HCT116 (cell line): ENCODE results near the gene STPG2. TPM values are rescaled to one million over a fixed set of nuclear protein-coding genes. Genes with fewer than 3 reads are reported as not detected.

Source experiments
- ATAC-seq: fragments of 200-7000 bp; cut with Tn5 transposase; 2 replicates; pipeline ENCODE4 v1.9.1; 2020; ENCODE audit warnings: mild to moderate bottlenecking, moderate library complexity
- BruUV-seq: library from RNA; stranded (reverse); fragments of 400-500 nt; replicated peaks from 2 replicates; lab custom pipeline; 2021; lab: Mats Ljungman, UMichigan
- CTCF ChIA-PET: fragments of 300-600 bp; sonication (Branson Sonifier 250); formaldehyde crosslinking; loops from one replicate; lab custom pipeline; 2021; ENCODE audit warnings: antibody characterized with exemption; lab: Charles Lee
- POLR2A ChIA-PET: fragments of 300-600, 350-600 bp; sonication (Branson Sonifier 250); formaldehyde crosslinking; loops from one replicate; lab custom pipeline; 2021; ENCODE audit warnings: antibody characterized with exemption; lab: Charles Lee
- RAD21 ChIA-PET, 2 experiments: fragments of 300-600 bp; sonication (Branson Sonifier 250); formaldehyde crosslinking; loops; one replicate each; lab custom pipeline; 2023; ENCODE audit warnings: low total read pairs in 2 of 2; ENCODE audit not compliant: uncharacterized antibody in 2 of 2, unreplicated experiment in 2 of 2, low non-redundant PET in 1 of 2; lab: Charles Lee
- DNase-seq: peaks from one replicate; pipeline ENCODE4 v3.0.0-alpha.2; 2010; ENCODE audit warnings: low read depth, low spot score
- H2AFZ ChIP-seq: fragments of 200-600 bp; shearing (Covaris generic), sonication (generic); 2 replicates; pipeline ENCODE4 v1.6.1; 2017; ENCODE audit warnings: low read depth, mixed run types, mixed read lengths, antibody characterized with exemption, low read length; ENCODE audit not compliant: poor library complexity, severe bottlenecking
- H3K27ac ChIP-seq: 2 replicates; pipeline ENCODE4 v1.5.1; 2012; ENCODE audit warnings: low read depth, low read length
- H3K27me3 ChIP-seq: fragments of 200-600 bp; sonication (generic); 2 replicates; pipeline ENCODE4 v1.6.1; 2016; ENCODE audit warnings: mixed run types, low read length, mixed read lengths; ENCODE audit not compliant: insufficient read depth
- H3K36me3 ChIP-seq, 2 experiments: fragments of 200-500 bp in 1 of 2; fragments of 200-600 bp in 1 of 2; sonication (Bioruptor generic) in 1 of 2; sonication (generic) in 1 of 2; 2 replicates each; pipeline versions ENCODE4 v1.5.1 to v1.6.1; 2014 to 2016; ENCODE audit warnings: low read length in 2 of 2, inconsistent platforms in 1 of 2, mixed read lengths in 1 of 2, mixed run types in 1 of 2; ENCODE audit not compliant: insufficient read depth in 2 of 2, control insufficient read depth in 1 of 2
- H3K4me1 ChIP-seq, 2 experiments: fragments of 200-600 bp in 1 of 2; sonication (generic) in 1 of 2; 2 replicates each; pipeline versions ENCODE4 v1.5.1 to v1.6.1; 2012 to 2017; ENCODE audit warnings: low read length in 2 of 2, inconsistent platforms in 1 of 2, mild to moderate bottlenecking in 1 of 2, mixed read lengths in 1 of 2, mixed run types in 1 of 2, moderate library complexity in 1 of 2; ENCODE audit not compliant: insufficient read depth in 2 of 2, control insufficient read depth in 1 of 2
- H3K4me2 ChIP-seq: fragments of 200-600 bp; sonication (generic); 2 replicates; pipeline ENCODE4 v1.6.1; 2017; ENCODE audit warnings: mixed run types, low read length, mixed read lengths
- H3K4me3 ChIP-seq, 2 experiments: fragments of 200-600 bp in 1 of 2; sonication (generic) in 1 of 2; replicated peaks in 1 of 2; 2 replicates each; pipeline ENCODE4 v1.5.1; 2011 to 2016; ENCODE audit warnings: low read length in 2 of 2, control low read depth in 1 of 2, low read depth in 1 of 2, mild to moderate bottlenecking in 1 of 2, mixed read lengths in 1 of 2, mixed run types in 1 of 2
- H3K79me2 ChIP-seq: fragments of 200-600 bp; sonication (generic); 2 replicates; pipeline ENCODE4 v1.6.1; 2017; ENCODE audit warnings: mild to moderate bottlenecking, mixed run types, low read length, moderate library complexity, mixed read lengths; ENCODE audit not compliant: insufficient read depth
- H3K9ac ChIP-seq: fragments of 200-600 bp; sonication (generic); 2 replicates; pipeline ENCODE4 v1.6.1; 2016; ENCODE audit warnings: low read length, mixed read lengths
- H3K9me2 ChIP-seq: fragments of 200-600 bp; sonication (generic), shearing (Covaris generic); 2 replicates; pipeline ENCODE4 v1.6.1; 2017; ENCODE audit warnings: mixed run types, mild to moderate bottlenecking, moderate library complexity; ENCODE audit not compliant: insufficient read depth
- H3K9me3 ChIP-seq, 2 experiments: fragments of 200-500 bp in 1 of 2; fragments of 200-600 bp in 1 of 2; sonication (Bioruptor generic) in 1 of 2; sonication (generic) in 1 of 2; 2 replicates each; pipeline ENCODE4 v1.6.1; 2014 to 2017; ENCODE audit warnings: low read length in 2 of 2, mixed read lengths in 2 of 2, inconsistent platforms in 1 of 2, low read depth in 1 of 2, mild to moderate bottlenecking in 1 of 2, mixed run types in 1 of 2, moderate library complexity in 1 of 2; ENCODE audit not compliant: control insufficient read depth in 1 of 2, insufficient read depth in 1 of 2
- H4K20me1 ChIP-seq: fragments of 200-600 bp; sonication (generic), shearing (Covaris generic); 2 replicates; pipeline ENCODE4 v1.6.1; 2017; ENCODE audit warnings: mixed run types, mild to moderate bottlenecking, moderate library complexity; ENCODE audit not compliant: insufficient read depth
- CBX3 ChIP-seq: IDR thresholded peaks from 2 replicates; pipeline ENCODE4 v1.6.1; 2012; ENCODE audit warnings: low read depth
- CEBPB ChIP-seq: IDR thresholded peaks from 2 replicates; pipeline ENCODE4 v1.6.1; 2012; ENCODE audit warnings: low read depth
- EZH2 ChIP-seq: fragments of 200-600 bp; sonication (generic); IDR thresholded peaks from 2 replicates; pipeline ENCODE4 v1.6.1; 2017; ENCODE audit warnings: antibody characterized with exemption, mixed run types
- MAX ChIP-seq: IDR thresholded peaks from 2 replicates; pipeline ENCODE4 v1.6.1; 2012
- RAD21 ChIP-seq: IDR thresholded peaks from 2 replicates; pipeline ENCODE4 v1.6.1; 2012; ENCODE audit warnings: low read depth, mild to moderate bottlenecking
- SIN3A ChIP-seq: IDR thresholded peaks from 2 replicates; pipeline ENCODE4 v1.6.1; 2012; ENCODE audit warnings: low read depth
- SP1 ChIP-seq: IDR thresholded peaks from 2 replicates; pipeline ENCODE4 v1.6.1; 2012; ENCODE audit warnings: low read depth
- SRF ChIP-seq: IDR thresholded peaks from 2 replicates; pipeline ENCODE4 v1.6.1; 2012; ENCODE audit warnings: low read depth
- TCF7L2 ChIP-seq: IDR thresholded peaks from 2 replicates; pipeline ENCODE4 v1.7.0; 2011; ENCODE audit warnings: borderline replicate concordance, inconsistent platforms; ENCODE audit not compliant: insufficient read depth, insufficient read length; ENCODE audit errors: extremely low read depth
- YY1 ChIP-seq: IDR thresholded peaks from 2 replicates; pipeline ENCODE4 v1.6.1; 2011; ENCODE audit warnings: low read length, low read depth, moderate library complexity, mild to moderate bottlenecking; ENCODE audit not compliant: insufficient replicate concordance; ENCODE audit errors: extremely low read depth
- ZBTB33 ChIP-seq: IDR thresholded peaks from 2 replicates; pipeline ENCODE4 v1.6.1; 2011; ENCODE audit warnings: mild to moderate bottlenecking, low read length, moderate library complexity; ENCODE audit not compliant: insufficient replicate concordance; ENCODE audit errors: extremely low read depth
- ZFX ChIP-seq: fragments of 450-650 bp; IDR thresholded peaks from 2 replicates; pipeline ENCODE4 v1.6.1; 2017
- intact Hi-C: fragments of 100-400 bp; cut with micrococcal nuclease; formaldehyde crosslinking; loops from 2 replicates; pipeline ENCODE4 v1.10.0; 2022
- total RNA-seq: library from RNA; stranded (reverse); gene quantifications from one replicate; pipeline ENCODE4 v1.2.1, GENCODE V29; 2021; ENCODE audit not compliant: unreplicated experiment

STPG2 gene
- total RNA-seq, 1 experiment from 2014 or later: not detected

GRCh38 chr4:98046665-98047064, 96.6 kb downstream of the STPG2 start (continued):
- TF ChIP-seq ZBTB33: no peak

- POLR2A ChIA-PET: no interaction called here
- ATAC-seq: no peak
- BruUV-seq: no TSS peak
Observed at GRCh38 chr4:98030059-98030458, 113.2 kb downstream of the STPG2 start.

GRCh38 chr4:98027827-98028226, 115.4 kb downstream of the STPG2 start:
- intact Hi-C loops: no loop called here
- Histone ChIP-seq H4K20me1 (no peaks in the 10 kb centered on the region; the same call in 1 of the 2 replicates), H3K4me2 (peak overlapping the region; percentile 34; the same call in 1 of the 2 replicates), H3K79me2 (no peaks in the 10 kb centered on the region), H3K9me3 (no peaks in the 10 kb centered on the region; a peak in 1 of 4 replicates), H2AFZ (peak overlapping the region; percentile 94), H3K4me1 (peaks cover 3 to 8% of the 10 kb centered on the region in 2 experiments; a peak in 3 of 4 replicates), H3K27ac (no peak overlapping the region), H3K27me3 (no peaks in the 10 kb centered on the region), H3K36me3 (no peaks in the 10 kb centered on the region), H3K4me3 (no peak overlapping the region), H3K9ac (no peak overlapping the region), H3K9me2 (no peaks in the 10 kb centered on the region; the same call in 1 of the 2 replicates)
- ATAC-seq (peak; percentile 98), DNase-seq (peak; percentile 64)
- ChIA-PET RAD21 (no interaction called here), POLR2A (no interaction called here), CTCF (interaction anchor here (0.9 to 2.5 kb wide), 6 partner anchors 13 to 115 kb away, joined by 3 to 13 read pairs (median 4); partner anchors contain the start of gene STPG2)
- BruUV-seq: no TSS peak
- TF ChIP-seq TCF7L2 (peak; percentile 15), CBX3 (peak; percentile 41; the same call in 1 of the 2 replicates), RAD21 (peak; percentile 39), SIN3A (no peak), SP1 (no peak), ZFX (no peak), MAX (no peak), YY1 (no peak), EZH2 (no peak), ZBTB33 (no peak), CEBPB (0 out of 2 replicates have a peak, but pooled peaks have one; percentile 15)

More at GRCh38 chr4:98030059-98030458, 113.2 kb downstream of the STPG2 start:
- H3K4me3 ChIP-seq: no peak overlapping the region
- TF ChIP-seq SRF: no peak
- no peak for TF ChIP-seq CBX3
- no peak for TF ChIP-seq SIN3A
- TF ChIP-seq, all 23 proteins: peak for 0
- Histone ChIP-seq H3K9ac (no peak overlapping the region), H3K27me3 (no peaks in the 10 kb centered on the region), H3K4me1 (peaks cover 3 to 8% of the 10 kb centered on the region in 2 experiments; a peak in 3 of 4 replicates), H3K79me2 (no peaks in the 10 kb centered on the region), H3K9me3 (no peaks in the 10 kb centered on the region), H3K4me2 (no peak overlapping the region), H2AFZ (no peak overlapping the region), H3K9me2 (no peaks in the 10 kb centered on the region; the same call in 1 of the 2 replicates), H3K36me3 (no peaks in the 10 kb centered on the region), H3K27ac (no peak overlapping the region), H4K20me1 (no peaks in the 10 kb centered on the region; the same call in 1 of the 2 replicates)
- ChIA-PET RAD21 (no interaction called here), CTCF (no interaction called here)
- no peak for DNase-seq
- intact Hi-C loops: no loop called here
